Sigmoid colon (tissue), 7 donors: ENCODE measurements around the gene OAS1. TPM values are rescaled to one million over a fixed set of nuclear protein-coding genes. Genes with fewer than 3 reads are reported as not detected.

Source experiments
- DNase-seq: peaks from one replicate; pipeline ENCODE4 v3.0.0-alpha.2; 2019
- H3K27ac ChIP-seq, 4 donors: fragments of 200-600 bp; sonication (generic); one replicate each; pipeline ENCODE4 v1.5.1; 2016 to 2019; ENCODE audit warnings: mild to moderate bottlenecking in 1 of 4
- H3K27me3 ChIP-seq, 3 donors: fragments of 200-600 bp; sonication (generic); one replicate each; pipeline ENCODE4 v1.5.1; 2019; ENCODE audit warnings: mild to moderate bottlenecking in 1 of 3
- H3K36me3 ChIP-seq, 4 donors: fragments of 200-600 bp; sonication (generic); one replicate each; pipeline ENCODE4 v1.5.1; 2016 to 2019
- H3K4me1 ChIP-seq, 4 donors: fragments of 200-600 bp; sonication (generic); one replicate each; pipeline ENCODE4 v1.5.1; 2017 to 2019
- H3K4me3 ChIP-seq, 4 donors: fragments of 200-600 bp; sonication (generic); one replicate each; pipeline ENCODE4 v1.5.1; 2017 to 2019; ENCODE audit warnings: mild to moderate bottlenecking in 2 of 4, moderate library complexity in 1 of 4
- H3K9me3 ChIP-seq, 4 donors: fragments of 200-600 bp in 3 of 4; sonication (generic) in 3 of 4; one replicate each; pipeline versions ENCODE4 v1.5.1 to v1.6.1; 2013 to 2019
- CTCF ChIP-seq, 4 experiments: fragments of 450-650 bp in 3 of 4; fragments of 200-600 bp in 1 of 4; IDR thresholded peaks; one replicate each; pipeline ENCODE4 v1.5.1; 2016 to 2019; ENCODE audit warnings: antibody characterized with exemption in 4 of 4, mild to moderate bottlenecking in 3 of 4, moderate library complexity in 2 of 4
- EP300 ChIP-seq, 4 donors: sonication (generic); formaldehyde crosslinking; IDR thresholded peaks; one replicate each; pipeline ENCODE4 v1.6.1; 2017; ENCODE audit warnings: antibody characterized with exemption in 4 of 4
- POLR2A ChIP-seq, 2 donors: fragments of 450-650 bp; IDR thresholded peaks; one replicate each; pipeline ENCODE4 v1.6.1; 2016; ENCODE audit warnings: antibody characterized with exemption in 2 of 2, mild to moderate bottlenecking in 2 of 2, moderate library complexity in 2 of 2
- POLR2AphosphoS5 ChIP-seq, 4 donors: sonication (generic); formaldehyde crosslinking; IDR thresholded peaks; one replicate each; pipeline ENCODE4 v1.6.1; 2017; ENCODE audit warnings: antibody characterized with exemption in 4 of 4
- WGBS, 2 donors: extraction: QIAGEN DNeasy Blood & Tissue Kit; methylation state at CpG; one replicate each; pipeline ENCODE4 v1.1.7; 2013; 5-methylcytosine and 5-hydroxymethylcytosine counted together
- intact Hi-C: fragments of 100-400 bp; cut with DNase I; formaldehyde crosslinking; loops from one replicate; pipeline ENCODE4 v1.15.1; 2023
- polyA plus RNA-seq, 3 donors: library from polyadenylated mRNA; stranded (reverse); fragments of 200-250 nt; gene quantifications; one replicate each; pipeline ENCODE4 v1.2.3, GENCODE V29; 2013
- total RNA-seq, 4 donors: library from RNA; depleted of rRNA; stranded (reverse); fragments of >200 nt; gene quantifications; one replicate each; pipeline ENCODE4 v1.1.0, GENCODE V29; 2016
- donor health status: healthy with polysubstance abuse.
- donor health status: Bipolar disorder and iron deficiency.
- donor health status: healthy.

OAS1 gene
- total and polyA plus RNA-seq, 7 donors: 8.9 to 259 (median 18.5) TPM

GRCh38 chr12:112936264-112936663 is 29.5 kb downstream of the OAS1 start:
- WGBS, 2 donors: 61 to 72% methylated on average over 1 of the region's 1 CpG
- intact Hi-C loops: no loop called here
- Histone ChIP-seq H3K36me3 (no peaks in the 10 kb centered on the region), H3K27me3 (no peaks in the 10 kb centered on the region), H3K27ac (no peak overlapping the region), H3K9me3 (no peaks in the 10 kb centered on the region), H3K4me1 (peaks cover 0 to 17% (median 13%) of the 10 kb centered on the region in 4 donors), H3K4me3 (no peak overlapping the region)
- DNase-seq: no peak
- TF ChIP-seq CTCF (IDR thresholded peaks at IDR 0.05) (no peak), EP300 (IDR thresholded peaks at IDR 0.05) (no peak), POLR2AphosphoS5 (IDR thresholded peaks at IDR 0.05) (no peak), POLR2A (IDR thresholded peaks at IDR 0.05) (no peak)

GRCh38 chr12:112936927-112937326 is 30.2 kb downstream of the OAS1 start:
- Histone ChIP-seq H3K27me3 (no peaks in the 10 kb centered on the region), H3K9me3 (no peaks in the 10 kb centered on the region), H3K27ac (peak overlapping the region in 1 of 4 donors; percentile 76), H3K36me3 (no peaks in the 10 kb centered on the region), H3K4me3 (no peak overlapping the region), H3K4me1 (peaks cover 0 to 17% (median 13%) of the 10 kb centered on the region in 4 donors)
- intact Hi-C loops: no loop called here
- DNase-seq: no peak
- TF ChIP-seq CTCF (IDR thresholded peaks at IDR 0.05) (no peak), POLR2AphosphoS5 (IDR thresholded peaks at IDR 0.05) (no peak), POLR2A (IDR thresholded peaks at IDR 0.05) (no peak), EP300 (IDR thresholded peaks at IDR 0.05) (no peak)
- 48 to 50% methylated on average over 2 of the region's 2 CpGs for WGBS, 2 donors

GRCh38 chr12:112937741-112938719 is 31.3 kb downstream of the OAS1 start, which contains the start of gene OAS3:
OAS3 (plus strand) TSS chr12:112938474; CDS start chr12:112938531, 57 bp downstream.
- intact Hi-C loops: no loop called here
- Histone ChIP-seq H3K4me3 (peak within 1 kb of the TSS; percentile 55 to 83 (median 74)), H3K9me3 (no peaks in the 10 kb centered on the region), H3K4me1 (peaks cover 0 to 17% (median 13%) of the 10 kb centered on the region in 4 donors), H3K27me3 (no peaks in the 10 kb centered on the region), H3K27ac (peak within 1 kb of the TSS; percentile 54 to 76 (median 72)), H3K36me3 (no peaks in the 10 kb centered on the region)
- DNase-seq: peak; percentile 92
- TF ChIP-seq POLR2AphosphoS5 (IDR thresholded peaks at IDR 0.05) (peak; percentile 14 to 52 (median 36)), POLR2A (IDR thresholded peaks at IDR 0.05) (no peak), CTCF (IDR thresholded peaks at IDR 0.05) (no peak), EP300 (IDR thresholded peaks at IDR 0.05) (no peak)
- 6 to 8% methylated on average over 50 of the region's 50 CpGs for WGBS, 2 donors

GRCh38 chr12:112938751-112939150 is 32.0 kb downstream of the OAS1 start:
- no peak for DNase-seq
- Histone ChIP-seq H3K36me3 (no peaks in the 10 kb centered on the region), H3K4me3 (peak overlapping the region; percentile 55 to 83 (median 74)), H3K9me3 (no peaks in the 10 kb centered on the region), H3K27me3 (no peaks in the 10 kb centered on the region), H3K4me1 (peaks cover 0 to 17% (median 13%) of the 10 kb centered on the region in 4 donors), H3K27ac (peak overlapping the region; percentile 54 to 76 (median 72))
- WGBS, 2 donors: 4 to 19% methylated on average over 11 of the region's 11 CpGs
- intact Hi-C loops: no loop called here
- TF ChIP-seq CTCF (IDR thresholded peaks at IDR 0.05): no peak
- no peak for TF ChIP-seq POLR2AphosphoS5 (IDR thresholded peaks at IDR 0.05)
- TF ChIP-seq POLR2A (IDR thresholded peaks at IDR 0.05): no peak
- TF ChIP-seq EP300 (IDR thresholded peaks at IDR 0.05): no peak
